Measurements from ENCODE around the gene CBFB. TPM values are rescaled to one million over a fixed set of nuclear protein-coding genes. Genes with fewer than 3 reads are reported as not detected.

Gene CBFB
- total and polyA plus RNA-seq, 2 of the 4 experiments (the other 2 are of a cell fraction), result 44.2 to 48.0 TPM

DNA sequence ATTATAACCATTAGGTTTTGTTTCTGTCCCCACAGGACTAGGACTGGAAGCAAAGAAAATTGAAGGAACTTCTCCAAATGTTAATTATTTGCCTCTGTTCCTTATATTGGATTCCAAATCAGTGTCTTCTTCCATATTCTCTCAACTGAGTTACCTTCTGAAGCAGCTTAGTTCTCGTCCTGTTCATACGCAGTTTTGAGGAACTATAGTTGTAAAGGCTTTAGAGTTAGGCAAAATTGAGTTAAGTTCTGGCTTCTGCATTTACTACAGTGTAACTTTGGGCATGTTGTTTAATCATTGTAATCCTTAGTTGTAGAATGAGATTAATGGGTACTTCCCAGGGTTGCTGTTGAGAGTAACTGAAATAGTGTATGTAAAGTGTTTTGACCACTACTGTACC, 11.2 kb downstream of the CBFB start:
- H3K23ac ChIP-seq (ENCODE audit: low read depth, low read length), result 0 out of 2 replicates have a peak overlapping the region, but pooled peaks have one; percentile 1
- CTCF ChIA-PET, result interaction anchor here (1.2 to 1.7 kb wide), 3 partner anchors 18 to 115 kb away, joined by 3 to 4 read pairs (median 4); no protein-coding TSS in a partner anchor
- H2AFZ ChIP-seq (replicated peaks; ENCODE audit: low read length, poor library complexity), result no peak overlapping the region
- no peak overlapping the region for H4K5ac ChIP-seq (ENCODE audit: low read depth, low read length)
- TF ChIP-seq, protein P1, sequence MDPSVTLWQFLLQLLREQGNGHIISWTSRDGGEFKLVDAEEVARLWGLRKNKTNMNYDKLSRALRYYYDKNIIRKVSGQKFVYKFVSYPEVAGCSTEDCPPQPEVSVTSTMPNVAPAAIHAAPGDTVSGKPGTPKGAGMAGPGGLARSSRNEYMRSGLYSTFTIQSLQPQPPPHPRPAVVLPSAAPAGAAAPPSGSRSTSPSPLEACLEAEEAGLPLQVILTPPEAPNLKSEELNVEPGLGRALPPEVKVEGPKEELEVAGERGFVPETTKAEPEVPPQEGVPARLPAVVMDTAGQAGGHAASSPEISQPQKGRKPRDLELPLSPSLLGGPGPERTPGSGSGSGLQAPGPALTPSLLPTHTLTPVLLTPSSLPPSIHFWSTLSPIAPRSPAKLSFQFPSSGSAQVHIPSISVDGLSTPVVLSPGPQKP (IDR thresholded peaks at IDR 0.05; ENCODE audit: borderline replicate concordance, low read depth, low read length), result no peak
- TF ChIP-seq SMC3 (IDR thresholded peaks at IDR 0.05; ENCODE audit: low read depth, low read length) (no peak), RFX5 (IDR thresholded peaks at IDR 0.05; ENCODE audit: low read depth, low read length) (no peak), FOS (IDR thresholded peaks at IDR 0.05; ENCODE audit: low read depth, low read length) (no peak), POLR2A (IDR thresholded peaks at IDR 0.05; ENCODE audit: low read depth, low read length) (no peak), CHD1 (IDR thresholded peaks at IDR 0.05; ENCODE audit: low read depth, low read length) (no peak), BHLHE40 (IDR thresholded peaks at IDR 0.05; ENCODE audit: low read depth, low read length) (no peak), MAZ (IDR thresholded peaks at IDR 0.05; ENCODE audit: borderline replicate concordance, low read depth, low read length) (no peak), MXI1 (IDR thresholded peaks at IDR 0.05; ENCODE audit: borderline replicate concordance, low read depth, low read length) (no peak), RAD21 (IDR thresholded peaks at IDR 0.05; ENCODE audit: low read length) (no peak), MAFK (IDR thresholded peaks at IDR 0.05; ENCODE audit: low read depth, low read length) (no peak), CEBPB (IDR thresholded peaks at IDR 0.05; ENCODE audit: low read depth, low read length) (no peak)
- TF ChIP-seq, protein P2, sequence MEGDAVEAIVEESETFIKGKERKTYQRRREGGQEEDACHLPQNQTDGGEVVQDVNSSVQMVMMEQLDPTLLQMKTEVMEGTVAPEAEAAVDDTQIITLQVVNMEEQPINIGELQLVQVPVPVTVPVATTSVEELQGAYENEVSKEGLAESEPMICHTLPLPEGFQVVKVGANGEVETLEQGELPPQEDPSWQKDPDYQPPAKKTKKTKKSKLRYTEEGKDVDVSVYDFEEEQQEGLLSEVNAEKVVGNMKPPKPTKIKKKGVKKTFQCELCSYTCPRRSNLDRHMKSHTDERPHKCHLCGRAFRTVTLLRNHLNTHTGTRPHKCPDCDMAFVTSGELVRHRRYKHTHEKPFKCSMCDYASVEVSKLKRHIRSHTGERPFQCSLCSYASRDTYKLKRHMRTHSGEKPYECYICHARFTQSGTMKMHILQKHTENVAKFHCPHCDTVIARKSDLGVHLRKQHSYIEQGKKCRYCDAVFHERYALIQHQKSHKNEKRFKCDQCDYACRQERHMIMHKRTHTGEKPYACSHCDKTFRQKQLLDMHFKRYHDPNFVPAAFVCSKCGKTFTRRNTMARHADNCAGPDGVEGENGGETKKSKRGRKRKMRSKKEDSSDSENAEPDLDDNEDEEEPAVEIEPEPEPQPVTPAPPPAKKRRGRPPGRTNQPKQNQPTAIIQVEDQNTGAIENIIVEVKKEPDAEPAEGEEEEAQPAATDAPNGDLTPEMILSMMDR (conservative IDR thresholded peaks at IDR 0.05; ENCODE audit: low read depth, low read length), result no peak
- TF ChIP-seq, protein P3, sequence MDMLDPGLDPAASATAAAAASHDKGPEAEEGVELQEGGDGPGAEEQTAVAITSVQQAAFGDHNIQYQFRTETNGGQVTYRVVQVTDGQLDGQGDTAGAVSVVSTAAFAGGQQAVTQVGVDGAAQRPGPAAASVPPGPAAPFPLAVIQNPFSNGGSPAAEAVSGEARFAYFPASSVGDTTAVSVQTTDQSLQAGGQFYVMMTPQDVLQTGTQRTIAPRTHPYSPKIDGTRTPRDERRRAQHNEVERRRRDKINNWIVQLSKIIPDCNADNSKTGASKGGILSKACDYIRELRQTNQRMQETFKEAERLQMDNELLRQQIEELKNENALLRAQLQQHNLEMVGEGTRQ (IDR thresholded peaks at IDR 0.05; ENCODE audit: low read depth, low read length), result no peak
- no peak overlapping the region for H3K4me3 ChIP-seq (ENCODE audit: insufficient read depth, low read depth, low read length)
- H3K79me1 ChIP-seq (ENCODE audit: low read depth in 1 of 2, low read length in 2 of 2), result peaks cover 16 to 58% of the 10 kb centered on the region in 2 experiments
- in situ Hi-C loops (cut with MboI; ENCODE audit: low sequenced_read_pairs) (no loop called here), intact Hi-C loops (cut with micrococcal nuclease) (no loop called here), dilution Hi-C loops (cut with HindIII; ENCODE audit: low sequenced_read_pairs, unreplicated experiment) (no loop called here)
- peaks cover 15% of the 10 kb centered on the region for H3K4me1 ChIP-seq (ENCODE audit: control insufficient read depth, insufficient read depth, low read length)
- H3K27ac ChIP-seq (ENCODE audit: insufficient read depth, low read length), result no peak overlapping the region
- no peak overlapping the region for H3K9ac ChIP-seq (ENCODE audit: low read depth, low read length)
- no peak overlapping the region for H3K56ac ChIP-seq (ENCODE audit: extremely low read depth, insufficient read depth, low read length)
- peak overlapping the region; percentile 56 for H2BK5ac ChIP-seq (ENCODE audit: low read depth, low read length, poor library complexity, severe bottlenecking)
- no peak overlapping the region for H2BK20ac ChIP-seq (ENCODE audit: low read depth, low read length)
- H3K4me2 ChIP-seq (ENCODE audit: low read depth, low read length), result no peak overlapping the region
- H2AK5ac ChIP-seq (ENCODE audit: low read depth, low read length), result no peak overlapping the region
- BruUV-seq (replicated peaks), result no TSS peak
- H2BK15ac ChIP-seq (ENCODE audit: low read depth, low read length), result no peak overlapping the region
- WGBS, 2 experiments (ENCODE audit: extremely low coverage in 2 of 2, insufficient read length in 1 of 2), result no CpG with 5 or more reads among the region's 2 CpGs
- H4K91ac ChIP-seq (ENCODE audit: insufficient read depth, low read depth, low read length), result no peak overlapping the region
- peaks cover 7% of the 10 kb centered on the region for H3K36me3 ChIP-seq (ENCODE audit: control insufficient read depth, insufficient read depth, low read length)
- no peak for ATAC-seq (ENCODE audit: low read depth)
- peaks cover 37% of the 10 kb centered on the region for H4K20me1 ChIP-seq (ENCODE audit: insufficient read depth, low read length)
- no peak overlapping the region for H2AK9ac ChIP-seq (replicated peaks; ENCODE audit: low read depth, low read length, poor library complexity)
- H3K9me1 ChIP-seq (ENCODE audit: insufficient read depth, low read length), result peaks cover 8% of the 10 kb centered on the region; the same call in 1 of the 2 replicates
- no peaks in the 10 kb centered on the region for H3K27me3 ChIP-seq (ENCODE audit: control insufficient read depth, insufficient read depth, low read length)
- H4K8ac ChIP-seq (ENCODE audit: low read depth in 2 of 2, low read length in 2 of 2), result no peak overlapping the region; a peak in 1 of 4 replicates
- DNase-seq, result no peak
- H3K4ac ChIP-seq (ENCODE audit: low read depth, low read length), result no peak overlapping the region
- H3K18ac ChIP-seq (ENCODE audit: low read depth, low read length), result peak overlapping the region; percentile 13; the same call in 1 of the 2 replicates
- no peaks in the 10 kb centered on the region for H3K9me3 ChIP-seq (ENCODE audit: control insufficient read depth, insufficient read depth, low read length)
- H2BK120ac ChIP-seq (ENCODE audit: low read depth, low read length), result peak overlapping the region; percentile 2; the same call in 1 of the 2 replicates
- POLR2A ChIA-PET (ENCODE audit: unreplicated experiment), result no interaction called here
- no peak overlapping the region for H3K14ac ChIP-seq (replicated peaks; ENCODE audit: low read depth, low read length)

All from IMR-90 (cell line).